Gastroesophageal sphincter (tissue), 4 donors: ENCODE measurements around the gene CLK3. TPM values are rescaled to one million over a fixed set of nuclear protein-coding genes. Genes with fewer than 3 reads are reported as not detected.
A peak's percentile ranks its signal among the peaks of the same experiment; 100 is the strongest.

ENCODE experiments used
- ATAC-seq: fragments of 150-250 bp; one replicate; pipeline ENCODE4 v1.9.1; 2016; ENCODE audit warnings: mild to moderate bottlenecking, moderate library complexity
- H3K27ac ChIP-seq, 4 donors: fragments of 200-600 bp; sonication (generic) in 3 of 4; 1 replicate in 3 of 4; 2 replicates in 1 of 4; pipeline ENCODE4 v1.5.1; 2016 to 2019
- H3K27me3 ChIP-seq: fragments of 200-600 bp; sonication (generic); one replicate; pipeline ENCODE4 v1.5.1; 2019
- H3K36me3 ChIP-seq, 2 donors: fragments of 200-600 bp; sonication (generic); one replicate each; pipeline ENCODE4 v1.5.1; 2019; ENCODE audit warnings: control low read depth in 1 of 2
- H3K4me1 ChIP-seq, 3 donors: fragments of 200-600 bp; sonication (generic); 1 replicate in 2 of 3; 2 replicates in 1 of 3; pipeline ENCODE4 v1.5.1; 2016 to 2019; ENCODE audit warnings: control low read depth in 2 of 3
- H3K4me3 ChIP-seq, 2 donors: fragments of 200-600 bp; sonication (generic); one replicate each; pipeline ENCODE4 v1.5.1; 2019; ENCODE audit warnings: mild to moderate bottlenecking in 1 of 2, moderate library complexity in 1 of 2
- H3K9me3 ChIP-seq, 3 donors: fragments of 200-600 bp; sonication (generic); one replicate each; pipeline ENCODE4 v1.5.1; 2017 to 2019; ENCODE audit warnings: control low read depth in 2 of 3
- EP300 ChIP-seq: sonication (generic); formaldehyde crosslinking; IDR thresholded peaks from one replicate; pipeline ENCODE4 v1.6.1; 2017; ENCODE audit warnings: antibody characterized with exemption, mild to moderate bottlenecking
- POLR2A ChIP-seq, 2 donors: fragments of 450-650 bp; IDR thresholded peaks; one replicate each; pipeline ENCODE4 v1.6.1; 2017; ENCODE audit warnings: antibody characterized with exemption in 2 of 2, mild to moderate bottlenecking in 2 of 2, moderate library complexity in 1 of 2
- POLR2AphosphoS5 ChIP-seq: sonication (generic); formaldehyde crosslinking; IDR thresholded peaks from one replicate; pipeline ENCODE4 v1.6.1; 2017; ENCODE audit warnings: antibody characterized with exemption
- WGBS, 2 donors: methylation state at CpG; one replicate each; pipeline ENCODE4 v1.1.5; 2018; ENCODE audit warnings: low coverage in 1 of 2; 5-methylcytosine and 5-hydroxymethylcytosine counted together
- total RNA-seq, 4 donors: library from RNA; depleted of rRNA; stranded (reverse); fragments of >200 nt; gene quantifications; one replicate each; pipeline ENCODE4 v1.1.0, GENCODE V29; 2016
- TF ChIP-seq, protein P1 (sequence below), 4 experiments: fragments of 200-600 bp in 2 of 4; fragments of 450-650 bp in 2 of 4; sonication (generic) in 1 of 4; IDR thresholded peaks; one replicate each; pipeline ENCODE4 v1.5.1; 2017 to 2019; ENCODE audit warnings: antibody characterized with exemption in 4 of 4, mild to moderate bottlenecking in 2 of 4, moderate library complexity in 2 of 4

Gene CLK3
- total RNA-seq, 4 donors from 2014 or later = 62.8 to 108 (median 82.5) TPM

DNA sequence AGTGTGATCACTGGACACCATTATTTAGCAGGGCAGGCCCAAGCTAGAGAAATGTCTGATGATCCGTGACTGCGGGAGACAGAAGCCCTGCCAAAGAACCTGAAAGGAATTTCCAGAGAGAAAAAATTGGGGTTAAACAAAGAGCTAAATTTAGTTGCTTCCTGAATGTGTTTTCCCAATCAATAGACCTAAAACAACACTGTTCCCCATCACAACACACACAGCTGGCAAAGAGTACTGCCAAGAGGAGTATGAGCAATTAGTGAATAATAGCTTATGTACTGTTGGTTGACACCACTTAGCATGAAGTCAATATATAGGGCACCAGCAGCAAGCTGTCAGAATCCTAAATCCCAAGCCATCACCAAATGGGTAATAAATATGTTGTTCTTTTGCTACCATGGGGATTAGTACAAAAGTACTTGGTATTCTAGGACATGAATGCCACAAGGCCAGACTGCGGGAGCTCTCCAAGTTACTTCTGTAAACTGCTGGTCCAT lies 35.7 kb downstream of the CLK3 start:
- Histone ChIP-seq H3K9me3 (no peaks in the 10 kb centered on the region), H3K4me1 (peaks cover 5 to 49% (median 14%) of the 10 kb centered on the region in 3 donors), H3K27me3 (no peaks in the 10 kb centered on the region), H3K27ac (peak overlapping the region in 3 of 4 donors; percentile 6 to 13 (median 13)), H3K36me3 (peaks cover 0 to 42% of the 10 kb centered on the region in 2 donors), H3K4me3 (no peak overlapping the region)
- WGBS, 2 donors = 25 to 37% methylated on average over 1 to 3 of the region's 3 CpGs
- no peak for ATAC-seq
- TF ChIP-seq, protein P1, sequence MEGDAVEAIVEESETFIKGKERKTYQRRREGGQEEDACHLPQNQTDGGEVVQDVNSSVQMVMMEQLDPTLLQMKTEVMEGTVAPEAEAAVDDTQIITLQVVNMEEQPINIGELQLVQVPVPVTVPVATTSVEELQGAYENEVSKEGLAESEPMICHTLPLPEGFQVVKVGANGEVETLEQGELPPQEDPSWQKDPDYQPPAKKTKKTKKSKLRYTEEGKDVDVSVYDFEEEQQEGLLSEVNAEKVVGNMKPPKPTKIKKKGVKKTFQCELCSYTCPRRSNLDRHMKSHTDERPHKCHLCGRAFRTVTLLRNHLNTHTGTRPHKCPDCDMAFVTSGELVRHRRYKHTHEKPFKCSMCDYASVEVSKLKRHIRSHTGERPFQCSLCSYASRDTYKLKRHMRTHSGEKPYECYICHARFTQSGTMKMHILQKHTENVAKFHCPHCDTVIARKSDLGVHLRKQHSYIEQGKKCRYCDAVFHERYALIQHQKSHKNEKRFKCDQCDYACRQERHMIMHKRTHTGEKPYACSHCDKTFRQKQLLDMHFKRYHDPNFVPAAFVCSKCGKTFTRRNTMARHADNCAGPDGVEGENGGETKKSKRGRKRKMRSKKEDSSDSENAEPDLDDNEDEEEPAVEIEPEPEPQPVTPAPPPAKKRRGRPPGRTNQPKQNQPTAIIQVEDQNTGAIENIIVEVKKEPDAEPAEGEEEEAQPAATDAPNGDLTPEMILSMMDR (IDR thresholded peaks at IDR 0.05) = no peak
- TF ChIP-seq POLR2A (IDR thresholded peaks at IDR 0.05) = no peak
- no peak for TF ChIP-seq EP300
- TF ChIP-seq POLR2AphosphoS5 = no peak

DNA sequence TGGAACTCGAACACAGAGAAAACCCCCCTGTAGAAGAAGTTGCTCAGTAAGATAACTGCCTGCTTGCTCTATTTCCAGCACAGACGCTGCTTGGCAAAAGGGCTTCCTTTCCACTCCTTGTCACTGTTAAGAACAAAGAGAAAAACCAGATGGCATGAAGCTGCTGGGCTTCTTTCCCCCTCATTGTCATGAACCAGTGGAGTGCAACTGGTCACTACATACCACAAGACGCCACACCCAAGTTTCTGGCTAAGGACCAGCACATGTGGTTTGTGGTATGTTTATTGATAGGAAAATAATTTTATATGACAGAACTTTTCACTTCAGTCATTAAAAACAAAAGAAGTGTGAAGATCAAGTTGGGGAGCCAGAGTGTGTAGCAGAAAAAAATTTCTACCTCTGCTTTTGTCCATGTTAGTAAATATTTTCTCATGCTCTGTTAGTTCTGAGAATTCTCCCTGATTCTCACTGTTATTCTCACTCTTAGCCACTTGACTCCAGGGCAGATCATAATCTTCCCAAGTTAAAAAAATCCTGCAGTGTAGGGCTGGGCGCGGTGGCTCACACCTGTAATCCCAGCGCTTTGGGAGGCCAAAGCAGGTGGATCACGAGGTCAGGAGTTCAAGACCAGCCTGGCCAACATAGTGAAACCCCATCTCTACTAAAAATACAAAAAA lies 37.9 kb downstream of the CLK3 start:
- TF ChIP-seq POLR2AphosphoS5 (no peak), POLR2A (IDR thresholded peaks at IDR 0.05) (no peak), EP300 (no peak)
- TF ChIP-seq, protein P1 (IDR thresholded peaks at IDR 0.05) = no peak
- no peak overlapping the region for H3K4me3 ChIP-seq
- peak overlapping the region in 3 of 4 donors; percentile 41 to 55 (median 43) for H3K27ac ChIP-seq
- no peaks in the 10 kb centered on the region for H3K9me3 ChIP-seq
- peak; percentile 81 for ATAC-seq
- 38 to 57% methylated on average over 3 to 7 of the region's 7 CpGs for WGBS, 2 donors
- peaks cover 0 to 28% of the 10 kb centered on the region in 2 donors for H3K36me3 ChIP-seq
- H3K4me1 ChIP-seq = peaks cover 5 to 57% (median 14%) of the 10 kb centered on the region in 3 donors
- H3K27me3 ChIP-seq = no peaks in the 10 kb centered on the region

DNA sequence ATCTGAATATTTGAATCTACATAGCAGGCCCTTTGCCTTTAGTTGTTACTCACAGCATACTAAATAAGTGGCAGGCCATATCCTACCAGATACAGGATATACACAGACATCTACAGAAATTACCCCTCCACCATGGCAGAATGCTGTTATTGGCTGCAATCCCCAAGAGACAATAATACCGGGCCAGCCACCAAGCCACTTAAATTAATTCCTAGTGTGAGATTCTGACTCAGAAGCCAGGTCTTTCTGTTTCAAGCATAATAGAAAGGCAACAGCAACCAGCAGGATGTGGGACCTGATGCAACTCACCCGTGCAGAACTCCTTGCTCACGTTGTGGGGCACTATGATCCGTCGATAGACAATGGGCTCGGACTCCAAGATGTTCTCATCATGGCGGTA lies 39.8 kb downstream of the CLK3 start:
- H3K4me1 ChIP-seq = peaks cover 5 to 53% (median 14%) of the 10 kb centered on the region in 3 donors
- 43 to 88% methylated on average over 3 to 4 of the region's 7 CpGs for WGBS, 2 donors
- no peak overlapping the region for H3K4me3 ChIP-seq
- H3K27me3 ChIP-seq = no peaks in the 10 kb centered on the region
- ATAC-seq = no peak
- TF ChIP-seq EP300 (no peak), POLR2AphosphoS5 (no peak), POLR2A (IDR thresholded peaks at IDR 0.05) (no peak)
- TF ChIP-seq, protein P1 (IDR thresholded peaks at IDR 0.05) = no peak
- H3K36me3 ChIP-seq = peaks cover 0 to 28% of the 10 kb centered on the region in 2 donors
- H3K9me3 ChIP-seq = no peaks in the 10 kb centered on the region
- H3K27ac ChIP-seq = no peak overlapping the region

DNA sequence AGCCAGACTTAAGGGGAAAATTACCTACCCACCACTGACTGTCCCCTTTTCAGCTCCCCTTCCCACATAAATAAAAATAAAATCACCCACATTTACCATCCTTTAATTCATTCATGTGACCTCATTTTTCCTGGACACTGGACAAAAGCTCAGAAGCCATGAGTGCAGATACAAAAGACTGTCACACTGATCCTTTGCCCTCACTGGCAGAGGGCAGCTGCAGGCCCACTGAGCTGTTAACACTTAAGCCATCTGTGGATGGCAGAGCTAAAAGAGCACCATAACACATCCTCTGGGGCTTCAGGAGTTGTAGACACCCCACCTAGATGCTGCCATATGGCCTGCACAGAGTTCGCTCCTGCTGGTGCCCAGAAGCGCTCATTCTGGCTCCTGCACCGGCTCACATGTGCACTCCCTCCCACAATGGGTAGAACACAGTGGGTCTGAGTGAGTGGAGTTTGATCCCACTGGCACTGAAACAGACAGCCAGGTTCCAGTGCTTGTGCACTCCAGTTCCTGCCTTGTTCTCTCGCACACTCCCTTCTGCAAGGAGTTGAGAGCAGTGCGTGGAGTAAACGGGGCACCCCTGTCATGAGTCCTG lies 41.4 kb downstream of the CLK3 start:
- H3K27me3 ChIP-seq = no peaks in the 10 kb centered on the region
- WGBS, 2 donors = 72% methylated on average over 4 of the region's 6 CpGs; no CpG with 5 or more reads in 1 of the 2 donors
- no peak overlapping the region for H3K27ac ChIP-seq
- peaks cover 5 to 37% (median 14%) of the 10 kb centered on the region in 3 donors for H3K4me1 ChIP-seq
- peaks cover 0 to 20% of the 10 kb centered on the region in 2 donors for H3K36me3 ChIP-seq
- TF ChIP-seq EP300 (no peak), POLR2A (IDR thresholded peaks at IDR 0.05) (no peak), POLR2AphosphoS5 (no peak)
- TF ChIP-seq, protein P1 (IDR thresholded peaks at IDR 0.05) = no peak
- H3K9me3 ChIP-seq = no peaks in the 10 kb centered on the region
- ATAC-seq = no peak
- no peak overlapping the region for H3K4me3 ChIP-seq
